ENCODE data around the gene AOAH.
A peak's percentile ranks its signal among the peaks of the same experiment; 100 is the strongest.

AOAH gene

GRCh38 chr7:36677769-36678437 lies 46.4 kb downstream of the AOAH start:
- TF ChIP-seq SNAI2 (CRISPR knock-in tag; IDR thresholded peaks at IDR 0.05) (no peak), ZFP3 (CRISPR knock-in tag; IDR thresholded peaks at IDR 0.05) (no peak), OSR1 (CRISPR knock-in tag; IDR thresholded peaks at IDR 0.05) (no peak), GLIS3 (CRISPR knock-in tag; IDR thresholded peaks at IDR 0.05) (no peak), ZNF8 (CRISPR knock-in tag; IDR thresholded peaks at IDR 0.05) (no peak), RARB (CRISPR knock-in tag; IDR thresholded peaks at IDR 0.05) (no peak), TOX (CRISPR knock-in tag; IDR thresholded peaks at IDR 0.05; ENCODE audit: borderline replicate concordance) (no peak), CREB5 (CRISPR knock-in tag; IDR thresholded peaks at IDR 0.05; ENCODE audit: low read depth) (no peak), ARNTL (CRISPR knock-in tag; IDR thresholded peaks at IDR 0.05; ENCODE audit: borderline replicate concordance, low read depth) (no peak), ISL1 (CRISPR knock-in tag; IDR thresholded peaks at IDR 0.05) (no peak)
- no peak for ATAC-seq

- no peak for ATAC-seq
- TF ChIP-seq ZFP3 (CRISPR knock-in tag; IDR thresholded peaks at IDR 0.05) (no peak), BACH2 (CRISPR knock-in tag; IDR thresholded peaks at IDR 0.05; ENCODE audit: borderline replicate concordance) (no peak), ZNF70 (CRISPR knock-in tag; IDR thresholded peaks at IDR 0.05) (no peak), RARB (CRISPR knock-in tag; IDR thresholded peaks at IDR 0.05) (no peak), GLIS3 (CRISPR knock-in tag; IDR thresholded peaks at IDR 0.05) (no peak), CSRNP3 (CRISPR knock-in tag; IDR thresholded peaks at IDR 0.05) (no peak), ISL1 (CRISPR knock-in tag; IDR thresholded peaks at IDR 0.05) (no peak), SNAI2 (CRISPR knock-in tag; IDR thresholded peaks at IDR 0.05) (no peak), TCF4 (CRISPR knock-in tag; IDR thresholded peaks at IDR 0.05; ENCODE audit: borderline replicate concordance) (no peak), POU6F1 (CRISPR knock-in tag; IDR thresholded peaks at IDR 0.05; ENCODE audit: borderline replicate concordance, low read depth) (no peak), TOX (CRISPR knock-in tag; IDR thresholded peaks at IDR 0.05; ENCODE audit: borderline replicate concordance) (no peak), ARNTL (CRISPR knock-in tag; IDR thresholded peaks at IDR 0.05; ENCODE audit: borderline replicate concordance, low read depth) (no peak), CSDC2 (CRISPR knock-in tag; IDR thresholded peaks at IDR 0.05) (no peak)
Observed at GRCh38 chr7:36673703-36674102, 50.6 kb downstream of the AOAH start.

- no peak for ATAC-seq
- TF ChIP-seq BACH2 (CRISPR knock-in tag; IDR thresholded peaks at IDR 0.05; ENCODE audit: borderline replicate concordance) (no peak), TOX (CRISPR knock-in tag; IDR thresholded peaks at IDR 0.05; ENCODE audit: borderline replicate concordance) (no peak), RARB (CRISPR knock-in tag; IDR thresholded peaks at IDR 0.05) (no peak), PATZ1 (CRISPR knock-in tag; IDR thresholded peaks at IDR 0.05; ENCODE audit: borderline replicate concordance) (no peak), TCF4 (CRISPR knock-in tag; IDR thresholded peaks at IDR 0.05; ENCODE audit: borderline replicate concordance) (no peak), ISL1 (CRISPR knock-in tag; IDR thresholded peaks at IDR 0.05) (no peak), OSR1 (CRISPR knock-in tag; IDR thresholded peaks at IDR 0.05) (no peak), PPARA (CRISPR knock-in tag; IDR thresholded peaks at IDR 0.05; ENCODE audit: borderline replicate concordance) (no peak)
Observed at GRCh38 chr7:36671432-36671829, 52.9 kb downstream of the AOAH start.

- TF ChIP-seq ZNF565 (CRISPR knock-in tag; conservative IDR thresholded peaks at IDR 0.05; ENCODE audit: low read depth) (no peak), CSDC2 (CRISPR knock-in tag; IDR thresholded peaks at IDR 0.05) (no peak), ZFP30 (CRISPR knock-in tag; IDR thresholded peaks at IDR 0.05) (no peak), PPARA (CRISPR knock-in tag; IDR thresholded peaks at IDR 0.05; ENCODE audit: borderline replicate concordance) (no peak)
- ATAC-seq = peak; percentile 93
Observed at GRCh38 chr7:36670585-36671431, 53.5 kb downstream of the AOAH start.

Data from SK-N-SH treated with all-trans-retinoic acid at 6 μM for 48 hours (cell line).